ENCODE measurements around the gene XPOT.

The XPOT gene

GRCh38 chr12:64428956-64429355 is 24.8 kb downstream of the XPOT start:
- no peak for DNase-seq

GRCh38 chr12:64430886-64431285 is 26.7 kb downstream of the XPOT start:
- DNase-seq = no peak

GRCh38 chr12:64431791-64432190 is 27.6 kb downstream of the XPOT start:
- DNase-seq = no peak

GRCh38 chr12:64433915-64434314 is 29.7 kb downstream of the XPOT start:
- DNase-seq = no peak

- no peak for DNase-seq
Observed at GRCh38 chr12:64440100-64440499, 35.9 kb downstream of the XPOT start.

GRCh38 chr12:64445490-64445889 is 41.3 kb downstream of the XPOT start:
- DNase-seq = no peak

- DNase-seq = no peak
Observed at GRCh38 chr12:64446295-64446694, 42.1 kb downstream of the XPOT start.

GRCh38 chr12:64450057-64450640 is 46.0 kb downstream of the XPOT start:
- no peak for DNase-seq

GRCh38 chr12:64450711-64451486 is 46.7 kb downstream of the XPOT start:
- no peak for DNase-seq

- DNase-seq = peak; percentile 69 to 80
Observed at GRCh38 chr12:64451687-64452558, 47.7 kb downstream of the XPOT start, which contains the start of gene TBK1. Gene TBK1, plus strand, starts transcription at chr12:64452120. Its CDS starts 3,751 bp downstream, at chr12:64455871.

GRCh38 chr12:64452559-64453329 is 48.6 kb downstream of the XPOT start:
- peak; percentile 37 to 38 for DNase-seq

- DNase-seq = no peak
Observed at GRCh38 chr12:64455506-64455905, 51.3 kb downstream of the XPOT start.

- peak in 1 of 2 donors; percentile 26 for DNase-seq
Observed at GRCh38 chr12:64456119-64456518, 51.9 kb downstream of the XPOT start.

- DNase-seq = peak; percentile 22 to 49
Observed at GRCh38 chr12:64457032-64457431, 52.8 kb downstream of the XPOT start.

- no peak for DNase-seq
Observed at GRCh38 chr12:64457466-64457865, 53.3 kb downstream of the XPOT start.

- no peak for DNase-seq
Observed at GRCh38 chr12:64457923-64458322, 53.7 kb downstream of the XPOT start.

GRCh38 chr12:64459394-64459891 is 55.3 kb downstream of the XPOT start:
- DNase-seq = peak in 1 of 2 donors; percentile 24

- no peak for DNase-seq
Observed at GRCh38 chr12:64461634-64462414, 57.6 kb downstream of the XPOT start.

GRCh38 chr12:64466178-64466577 is 62.0 kb downstream of the XPOT start:
- no peak for DNase-seq

GRCh38 chr12:64468966-64469365 is 64.8 kb downstream of the XPOT start:
- no peak for DNase-seq

- DNase-seq = no peak
Observed at GRCh38 chr12:64469455-64470142, 65.4 kb downstream of the XPOT start.

Data from CD4-positive, alpha-beta T cell treated with Interleukin-1 beta for 1 hour (primary cell).